ENCODE measurements around the gene TNFRSF6B.
"Not testable (repeated sequence)": the region's sequence is repeated elsewhere in the genome, so short reads cannot be mapped to it uniquely, and the experiment has no call there.

The TNFRSF6B gene

GRCh38 chr20:63667858-63668257, 28.6 kb upstream of the TNFRSF6B start:
- TF ChIP-seq CTCF (IDR thresholded peaks at IDR 0.05; ENCODE audit: low read depth, low read length), result no peak
- DNase-seq (ENCODE audit: low read depth, low spot score), result no peak
- no peak overlapping the region for H3K4me3 ChIP-seq (ENCODE audit: low read depth, low read length)
- in situ Hi-C loops (cut with HindIII; ENCODE audit: low sequenced_read_pairs), result no loop called here

- in situ Hi-C loops (cut with HindIII; ENCODE audit: low sequenced_read_pairs), result no loop called here
- no peak overlapping the region for H3K4me3 ChIP-seq (ENCODE audit: low read depth, low read length)
- DNase-seq (ENCODE audit: low read depth, low spot score), result no peak
- TF ChIP-seq CTCF (IDR thresholded peaks at IDR 0.05; ENCODE audit: low read depth, low read length), result no peak
Measured at GRCh38 chr20:63668351-63668750, 28.1 kb upstream of the TNFRSF6B start.

GRCh38 chr20:63671695-63672094, 24.8 kb upstream of the TNFRSF6B start:
- H3K4me3 ChIP-seq (ENCODE audit: low read depth, low read length); in situ Hi-C loops (cut with HindIII; ENCODE audit: low sequenced_read_pairs); DNase-seq (ENCODE audit: low read depth, low spot score): not testable (repeated sequence)

- no peak overlapping the region for H3K4me3 ChIP-seq (ENCODE audit: low read depth, low read length)
- in situ Hi-C loops (cut with HindIII; ENCODE audit: low sequenced_read_pairs), result no loop called here
- DNase-seq (ENCODE audit: low read depth, low spot score), result no peak
- no peak for TF ChIP-seq CTCF (IDR thresholded peaks at IDR 0.05; ENCODE audit: low read depth, low read length)
Measured at GRCh38 chr20:63672666-63673065, 23.8 kb upstream of the TNFRSF6B start.

GRCh38 chr20:63673951-63674350, 22.5 kb upstream of the TNFRSF6B start:
- no peak for DNase-seq (ENCODE audit: low read depth, low spot score)
- in situ Hi-C loops (cut with HindIII; ENCODE audit: low sequenced_read_pairs), result no loop called here
- TF ChIP-seq CTCF (IDR thresholded peaks at IDR 0.05; ENCODE audit: low read depth, low read length), result no peak
- H3K4me3 ChIP-seq (ENCODE audit: low read depth, low read length), result no peak overlapping the region

GRCh38 chr20:63675681-63676368, 20.6 kb upstream of the TNFRSF6B start:
- in situ Hi-C loops (cut with HindIII; ENCODE audit: low sequenced_read_pairs), result no loop called here
- DNase-seq (ENCODE audit: low read depth, low spot score), result no peak
- TF ChIP-seq CTCF (IDR thresholded peaks at IDR 0.05; ENCODE audit: low read depth, low read length), result no peak

GRCh38 chr20:63678071-63678470, 18.4 kb upstream of the TNFRSF6B start:
- in situ Hi-C loops (cut with HindIII; ENCODE audit: low sequenced_read_pairs), result no loop called here
- no peak for TF ChIP-seq CTCF (IDR thresholded peaks at IDR 0.05; ENCODE audit: low read depth, low read length)

More at GRCh38 chr20:63675681-63676368, 20.6 kb upstream of the TNFRSF6B start:
- H3K4me3 ChIP-seq (ENCODE audit: low read depth, low read length), result no peak overlapping the region

More at GRCh38 chr20:63678071-63678470, 18.4 kb upstream of the TNFRSF6B start:
- no peak for DNase-seq (ENCODE audit: low read depth, low spot score)
- no peak overlapping the region for H3K4me3 ChIP-seq (ENCODE audit: low read depth, low read length)

Measured in astrocyte of the spinal cord (primary cell).